H1 (cell line): ENCODE results near the gene ZDHHC11B. TPM values are rescaled to one million over a fixed set of nuclear protein-coding genes. Genes with fewer than 3 reads are reported as not detected.

Experiments
- CTCF ChIA-PET: fragments of 300-600 bp; sonication (Branson Sonifier 250); formaldehyde crosslinking; loops from one replicate; lab custom pipeline; 2021; ENCODE audit not compliant: partially characterized antibody; lab: Charles Lee
- POLR2A ChIA-PET: fragments of 300-600 bp; sonication (Branson Sonifier 250); formaldehyde crosslinking; loops from one replicate; lab custom pipeline; 2021; ENCODE audit warnings: inconsistent platforms; ENCODE audit not compliant: partially characterized antibody; lab: Charles Lee
- DNase-seq, 2 experiments: peaks; one replicate each; pipeline versions ENCODE4 v3.0.0 to v3.0.0-alpha.2; 2010 to 2022; ENCODE audit warnings: low spot score in 2 of 2, low read depth in 1 of 2, mixed read lengths in 1 of 2
- FAIRE-seq: peaks from 2 replicates; lab custom pipeline; 2011; peaks lifted over from hg19 to GRCh38; lab: Jason Lieb, UNC
- H2AFZ ChIP-seq: 2 replicates; pipeline ENCODE4 v1.8.1; 2012; ENCODE audit warnings: low read length, inconsistent platforms
- H2AK5ac ChIP-seq: 2 replicates; pipeline ENCODE4 v1.6.1; 2013; ENCODE audit warnings: low read depth, low read length
- H2BK120ac ChIP-seq: replicated peaks from 2 replicates; pipeline ENCODE3; 2013; ENCODE audit warnings: low read depth, low read length, inconsistent platforms
- H2BK12ac ChIP-seq: 2 replicates; pipeline ENCODE4 v1.6.1; 2013; ENCODE audit warnings: low read depth, low read length
- H2BK15ac ChIP-seq: 2 replicates; pipeline ENCODE4 v1.6.1; 2013; ENCODE audit warnings: low read length
- H2BK20ac ChIP-seq: 2 replicates; pipeline ENCODE4 v1.6.1; 2013; ENCODE audit warnings: low read length
- H2BK5ac ChIP-seq: 2 replicates; pipeline ENCODE4 v1.6.1; 2013; ENCODE audit warnings: low read depth, low read length
- H3K14ac ChIP-seq: 2 replicates; pipeline ENCODE4 v1.6.1; 2013; ENCODE audit warnings: inconsistent platforms; ENCODE audit not compliant: insufficient read length
- H3K18ac ChIP-seq: 2 replicates; pipeline ENCODE4 v1.6.1; 2013; ENCODE audit warnings: low read length; ENCODE audit errors: extremely low read depth
- H3K23ac ChIP-seq: 2 replicates; pipeline ENCODE4 v1.6.1; 2013; ENCODE audit warnings: inconsistent platforms; ENCODE audit not compliant: insufficient read length
- H3K23me2 ChIP-seq: 2 replicates; pipeline ENCODE4 v1.6.1; 2013; ENCODE audit warnings: low read depth, low read length
- H3K27ac ChIP-seq: 2 replicates; pipeline ENCODE4 v1.6.1; 2011; ENCODE audit warnings: low read depth, low read length, inconsistent platforms
- H3K27me3 ChIP-seq, 4 experiments: replicated peaks in 1 of 4; 1 replicate in 1 of 4; 2 replicates in 3 of 4; pipeline versions ENCODE4 v1.6.1 to v1.8.1; 2011 to 2013; ENCODE audit warnings: low read length in 3 of 4, mild to moderate bottlenecking in 3 of 4, inconsistent platforms in 2 of 4, mixed read lengths in 2 of 4, moderate library complexity in 1 of 4; ENCODE audit not compliant: control insufficient read depth in 3 of 4, insufficient read depth in 3 of 4; ENCODE audit errors: extremely low read depth in 1 of 4
- H3K36me3 ChIP-seq, 4 experiments: 2 replicates each; pipeline versions ENCODE4 v1.6.1 to v1.8.1; 2011 to 2013; ENCODE audit warnings: mild to moderate bottlenecking in 4 of 4, low read length in 3 of 4, moderate library complexity in 2 of 4, control low read depth in 1 of 4, inconsistent platforms in 1 of 4; ENCODE audit not compliant: insufficient read depth in 4 of 4, control insufficient read depth in 2 of 4
- H3K4ac ChIP-seq: replicated peaks from 2 replicates; pipeline ENCODE3; 2013; ENCODE audit warnings: low read length, low read depth, mixed read lengths, inconsistent platforms; ENCODE audit not compliant: insufficient read length
- H3K4me1 ChIP-seq, 4 experiments: replicated peaks in 1 of 4; 1 replicate in 1 of 4; 2 replicates in 3 of 4; pipeline versions ENCODE4 v1.6.1 to v1.8.1; 2011 to 2013; ENCODE audit warnings: low read length in 3 of 4, inconsistent platforms in 2 of 4, mixed read lengths in 1 of 4; ENCODE audit not compliant: insufficient read depth in 4 of 4, control insufficient read depth in 3 of 4
- H3K4me2 ChIP-seq, 2 experiments: 2 replicates each; pipeline versions ENCODE4 v1.6.1 to v1.8.1; 2011 to 2013; ENCODE audit warnings: low read depth in 2 of 2, low read length in 2 of 2, control low read depth in 1 of 2, inconsistent platforms in 1 of 2, mild to moderate bottlenecking in 1 of 2; ENCODE audit not compliant: insufficient read depth in 1 of 2
- H3K4me3 ChIP-seq, 4 experiments: fragments of 200-600, 300-600 bp in 1 of 4; sonication (generic), shearing (Covaris generic), sonication (Bioruptor Twin) in 1 of 4; 2 replicates each; pipeline versions ENCODE4 v1.5.1 to v1.8.1; 2011 to 2016; ENCODE audit warnings: low read length in 4 of 4, low read depth in 3 of 4, control low read depth in 2 of 4, inconsistent platforms in 2 of 4, mild to moderate bottlenecking in 2 of 4, mixed read lengths in 1 of 4, moderate library complexity in 1 of 4; ENCODE audit not compliant: insufficient read depth in 2 of 4; ENCODE audit errors: extremely low read depth in 1 of 4
- H3K56ac ChIP-seq: replicated peaks from 2 replicates; pipeline ENCODE3; 2013; ENCODE audit warnings: low read depth, mild to moderate bottlenecking, mixed read lengths, low read length, inconsistent platforms; ENCODE audit not compliant: insufficient read length
- H3K79me1 ChIP-seq: 2 replicates; pipeline ENCODE4 v1.6.1; 2013; ENCODE audit warnings: low read depth, low read length, control low read depth
- H3K79me2 ChIP-seq, 2 experiments: 2 replicates each; pipeline versions ENCODE4 v1.6.1 to v1.8.1; 2012 to 2013; ENCODE audit warnings: low read length in 2 of 2, mild to moderate bottlenecking in 2 of 2, inconsistent platforms in 1 of 2; ENCODE audit not compliant: insufficient read depth in 2 of 2, control insufficient read depth in 1 of 2
- H3K9ac ChIP-seq, 4 experiments: replicated peaks in 1 of 4; 1 replicate in 1 of 4; 2 replicates in 3 of 4; pipeline versions ENCODE4 v1.6.1 to v1.8.1; 2011 to 2013; ENCODE audit warnings: low read depth in 3 of 4, low read length in 3 of 4, control low read depth in 2 of 4, mild to moderate bottlenecking in 2 of 4, moderate library complexity in 2 of 4, inconsistent platforms in 1 of 4; ENCODE audit errors: extremely low read depth in 1 of 4
- H3K9me3 ChIP-seq, 2 experiments: 2 replicates each; pipeline versions ENCODE4 v1.6.1 to v1.8.1; 2012 to 2013; ENCODE audit warnings: mild to moderate bottlenecking in 2 of 2, moderate library complexity in 2 of 2, control low read depth in 1 of 2, inconsistent platforms in 1 of 2, low read depth in 1 of 2, low read length in 1 of 2, mixed read lengths in 1 of 2; ENCODE audit not compliant: insufficient read depth in 2 of 2
- H4K20me1 ChIP-seq, 2 experiments: replicated peaks in 1 of 2; 2 replicates each; pipeline versions ENCODE3 to v1.8.1; 2011 to 2013; ENCODE audit warnings: inconsistent platforms in 2 of 2, low read length in 2 of 2, mild to moderate bottlenecking in 1 of 2; ENCODE audit not compliant: insufficient read depth in 2 of 2, control insufficient read depth in 1 of 2
- H4K5ac ChIP-seq: 2 replicates; pipeline ENCODE4 v1.6.1; 2013; ENCODE audit warnings: low read length, low read depth, mixed read lengths, inconsistent platforms; ENCODE audit not compliant: insufficient read length
- H4K8ac ChIP-seq: 2 replicates; pipeline ENCODE4 v1.8.0; 2013; ENCODE audit warnings: mild to moderate bottlenecking, moderate library complexity, low read length, inconsistent platforms; ENCODE audit not compliant: insufficient read depth; ENCODE audit errors: extremely low read depth
- H4K91ac ChIP-seq: replicated peaks from 2 replicates; pipeline ENCODE3; 2013; ENCODE audit warnings: low read length, mixed read lengths, inconsistent platforms; ENCODE audit not compliant: insufficient read length
- BCL11A ChIP-seq, 2 experiments: IDR thresholded peaks; one replicate each; pipeline ENCODE4 v1.6.1; 2011; ENCODE audit warnings: low read depth in 2 of 2, low read length in 2 of 2, mild to moderate bottlenecking in 2 of 2
- CBX5 ChIP-seq: fragments of 300-800, 300-1000 bp; sonication (generic); IDR thresholded peaks from 2 replicates; pipeline ENCODE4 v1.7.1; 2016; ENCODE audit warnings: antibody characterized with exemption, low read length, low read depth
- MAFK ChIP-seq: IDR thresholded peaks from 2 replicates; pipeline ENCODE4 v1.6.1; 2012; ENCODE audit warnings: low read depth, mild to moderate bottlenecking, improper control_type of control experiment, low read length
- POU5F1 ChIP-seq: IDR thresholded peaks from 2 replicates; pipeline ENCODE4 v1.6.1; 2011; ENCODE audit warnings: low read depth, mild to moderate bottlenecking, low read length, moderate library complexity
- WGBS, 2 experiments: shearing (Covaris generic) in 1 of 2; methylation state at CpG; one replicate each; pipeline versions ENCODE4 v1.1.6 to v1.1.7; 2013 to 2015; ENCODE audit warnings: low lambda C conversion rate in 2 of 2, mixed read lengths in 2 of 2, inconsistent platforms in 1 of 2, low coverage in 1 of 2, missing lambda C conversion rate in 1 of 2; ENCODE audit not compliant: insufficient replicate concordance in 2 of 2, insufficient coverage in 1 of 2, insufficient read length in 1 of 2; ENCODE audit errors: extremely low coverage in 1 of 2, missing lambda C conversion rate in 1 of 2; 5-methylcytosine and 5-hydroxymethylcytosine counted together
- polyA plus RNA-seq, 7 experiments: library from polyadenylated mRNA; depleted of rRNA in 3 of 7; stranded (reverse) in 5 of 7; unstranded in 2 of 7; fragments of >200 nt in 5 of 7; fragments of 200-250 nt in 2 of 7; gene quantifications; 1 replicate in 5 of 7; 2 replicates in 1 of 7; 4 replicates in 1 of 7; pipeline versions ENCODE4 v1.2.1 to v1.2.3, GENCODE V29; 2011 to 2013; ENCODE audit warnings: missing spikeins in 2 of 7, mixed read lengths in 2 of 7
- total RNA-seq: library from RNA; stranded (reverse); fragmentation: NEBNext Ultra II Directional; extraction: Animal tissue kit (Norgen Biotek cat#: 25700); gene quantifications from 2 replicates; pipeline ENCODE4 v1.2.1, GENCODE V29; 2021

The ZDHHC11B gene
- total and polyA plus RNA-seq, 2 of the 8 experiments (the other 6 are each of a cell fraction or from before 2014, with no cell fraction given), result 0.29 to 2.5 TPM

DNA sequence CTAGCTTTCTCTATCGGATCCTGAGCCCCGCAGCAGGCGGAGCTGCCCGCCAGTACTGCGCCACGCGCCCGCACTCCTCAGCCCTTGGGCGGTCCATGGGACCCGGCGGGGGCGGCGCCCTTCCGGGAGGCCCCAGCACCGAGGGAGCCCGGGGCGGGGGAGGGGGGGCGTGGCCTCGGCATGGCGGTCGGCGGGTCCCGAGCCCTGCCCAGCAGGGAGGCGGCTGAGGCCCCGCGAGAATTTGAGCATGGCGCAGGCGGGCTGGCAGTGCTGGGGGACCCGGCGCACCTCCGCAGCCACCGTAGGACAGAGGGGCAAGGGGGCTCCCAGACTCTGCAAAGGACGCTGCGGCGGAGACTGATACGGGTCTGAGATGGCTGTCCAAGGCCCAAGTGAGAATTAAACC, 6.8 kb downstream of the ZDHHC11B start:
- Histone ChIP-seq H4K8ac (no peak overlapping the region), H4K5ac (no peak overlapping the region), H2BK120ac (no peak overlapping the region), H2BK12ac (no peak overlapping the region), H3K4ac (no peak overlapping the region), H3K9ac (no peak overlapping the region), H3K4me3 (no peak overlapping the region), H3K79me1 (no peaks in the 10 kb centered on the region; the same call in 1 of the 2 replicates), H2AK5ac (no peak overlapping the region), H3K4me1 (no peaks in the 10 kb centered on the region; a peak in 1 of 7 replicates), H2AFZ (no peak overlapping the region)
- CTCF ChIA-PET, result interaction anchor here (1.2 to 3.4 kb wide), 4 partner anchors 13 to 108 kb away, joined by 3 to 19 read pairs (median 4); no protein-coding TSS in a partner anchor
- FAIRE-seq, result no peak
- TF ChIP-seq POU5F1, result no peak
- no peak for TF ChIP-seq CBX5
- TF ChIP-seq MAFK, result no peak
- no peak for TF ChIP-seq BCL11A (IDR thresholded peaks at IDR 0.05; ENCODE audit: low read depth in 2 of 2, low read length in 2 of 2)
- TF ChIP-seq, all 59 proteins: peak for 0
- H3K27me3 ChIP-seq, result no peaks in the 10 kb centered on the region; a peak in 2 of 7 replicates
- H3K14ac ChIP-seq, result no peak overlapping the region
- no peak overlapping the region for H3K23ac ChIP-seq
- H4K91ac ChIP-seq, result no peak overlapping the region
- DNase-seq, result no peak
- no peak overlapping the region for H2BK20ac ChIP-seq
- H3K36me3 ChIP-seq, result no peaks in the 10 kb centered on the region
- no peaks in the 10 kb centered on the region for H3K23me2 ChIP-seq
- H3K9me3 ChIP-seq, result no peaks in the 10 kb centered on the region; a peak in 1 of 4 replicates
- peaks cover 0 to 2% of the 10 kb centered on the region in 2 experiments for H4K20me1 ChIP-seq
- no peak overlapping the region for H2BK5ac ChIP-seq
- H3K56ac ChIP-seq, result no peak overlapping the region
- 88% methylated on average over 19 of the region's 36 CpGs; no CpG with 5 or more reads in 1 of the 2 experiments for WGBS, 2 experiments
- no peak overlapping the region for H3K18ac ChIP-seq
- no peak overlapping the region for H2BK15ac ChIP-seq
- no peak overlapping the region for H3K27ac ChIP-seq
- no peaks in the 10 kb centered on the region for H3K79me2 ChIP-seq
- POLR2A ChIA-PET, result interaction anchor here (0.6 kb wide), 1 partner anchor 500 kb away, joined by 3 read pairs; no protein-coding TSS in a partner anchor
- no peak overlapping the region for H3K4me2 ChIP-seq
